T47D (cell line): ENCODE data around the gene UBE2E2.

Source experiments
- DNase-seq, 2 experiments: peaks; one replicate each; pipeline versions ENCODE4 v3.0.0 to v3.0.0-alpha.2; 2011 to 2012; ENCODE audit warnings: low read depth in 1 of 2, low spot score in 1 of 2
- JUND ChIP-seq: IDR thresholded peaks from 2 replicates; pipeline ENCODE4 v1.6.1; 2012; ENCODE audit warnings: low read depth
- in situ Hi-C: cut with HindIII; loops from 2 replicates; pipeline ENCODE4 v1.10.0; 2016; ENCODE audit warnings: low sequenced_read_pairs, low pct_unique_long_range_greater_than_20kb

The UBE2E2 gene

GRCh38 chr3:23444386-23444785 is 241.3 kb downstream of the UBE2E2 start:
- TF ChIP-seq JUND, result no peak
- in situ Hi-C loops, result no loop called here

GRCh38 chr3:23446301-23446700 is 243.2 kb downstream of the UBE2E2 start:
- DNase-seq, result no peak
- no peak for TF ChIP-seq JUND
- in situ Hi-C loops, result no loop called here

More at GRCh38 chr3:23444386-23444785, 241.3 kb downstream of the UBE2E2 start:
- no peak for DNase-seq

- in situ Hi-C loops, result no loop called here
- no peak for DNase-seq
- no peak for TF ChIP-seq JUND
Measured at GRCh38 chr3:23448998-23449537, 245.9 kb downstream of the UBE2E2 start.

- no peak for DNase-seq
- in situ Hi-C loops, result no loop called here
- TF ChIP-seq JUND, result no peak
Measured at GRCh38 chr3:23450051-23450450, 246.9 kb downstream of the UBE2E2 start.

GRCh38 chr3:23450806-23451205 is 247.7 kb downstream of the UBE2E2 start:
- in situ Hi-C loops, result no loop called here
- no peak for DNase-seq
- no peak for TF ChIP-seq JUND

GRCh38 chr3:23452408-23452807 is 249.3 kb downstream of the UBE2E2 start:
- no peak for TF ChIP-seq JUND

GRCh38 chr3:23455084-23455483 is 252.0 kb downstream of the UBE2E2 start:
- TF ChIP-seq JUND, result no peak
- DNase-seq, result no peak
- in situ Hi-C loops, result no loop called here

More at GRCh38 chr3:23452408-23452807, 249.3 kb downstream of the UBE2E2 start:
- DNase-seq, result no peak
- in situ Hi-C loops, result no loop called here

- DNase-seq, result no peak
- in situ Hi-C loops, result no loop called here
- no peak for TF ChIP-seq JUND
Measured at GRCh38 chr3:23455775-23456174, 252.6 kb downstream of the UBE2E2 start.

GRCh38 chr3:23457697-23458096 is 254.6 kb downstream of the UBE2E2 start:
- no peak for DNase-seq
- no peak for TF ChIP-seq JUND
- in situ Hi-C loops, result no loop called here

- in situ Hi-C loops, result no loop called here
- no peak for TF ChIP-seq JUND
- DNase-seq, result no peak
Measured at GRCh38 chr3:23459465-23459864, 256.3 kb downstream of the UBE2E2 start.

- in situ Hi-C loops, result no loop called here
- no peak for DNase-seq
- no peak for TF ChIP-seq JUND
Measured at GRCh38 chr3:23459889-23460546, 256.9 kb downstream of the UBE2E2 start.

- in situ Hi-C loops, result no loop called here
- no peak for TF ChIP-seq JUND
- DNase-seq, result no peak
Measured at GRCh38 chr3:23461069-23461468, 257.9 kb downstream of the UBE2E2 start.

GRCh38 chr3:23463791-23464190 is 260.7 kb downstream of the UBE2E2 start:
- in situ Hi-C loops, result no loop called here
- no peak for TF ChIP-seq JUND
- no peak for DNase-seq

GRCh38 chr3:23465569-23465968 is 262.4 kb downstream of the UBE2E2 start:
- TF ChIP-seq JUND, result no peak
- DNase-seq, result no peak
- in situ Hi-C loops, result no loop called here
